ENCODE results near the gene PRLH.

The PRLH gene

DNA sequence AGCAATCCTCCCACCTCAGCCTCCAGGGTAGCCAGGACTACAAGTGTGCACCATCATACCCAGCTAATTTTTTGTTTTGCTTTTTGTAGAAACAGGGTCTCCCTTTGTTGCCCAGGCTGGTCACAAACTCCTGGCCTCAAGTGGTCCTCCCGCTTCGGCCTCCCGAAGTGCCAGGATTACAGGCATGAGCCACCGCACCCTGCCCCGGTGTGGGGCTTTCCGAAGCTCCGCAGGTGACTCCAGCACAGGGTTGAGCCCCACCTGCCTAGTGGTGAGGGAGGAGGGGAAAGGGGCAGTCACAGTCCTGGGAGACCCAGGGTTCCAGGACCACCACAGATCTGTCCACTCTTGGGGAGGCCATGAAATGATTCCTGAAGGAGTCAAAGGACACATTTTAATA is 5.2 kb downstream of the PRLH start:
- Histone ChIP-seq H3K27me3 (ENCODE audit: insufficient read depth, poor library complexity, severe bottlenecking) (no peaks in the 10 kb centered on the region), H3K4me3 (replicated peaks; ENCODE audit: insufficient read depth, low read length) (no peak overlapping the region), H3K27ac (replicated peaks) (no peak overlapping the region)
- TF ChIP-seq, protein P1, sequence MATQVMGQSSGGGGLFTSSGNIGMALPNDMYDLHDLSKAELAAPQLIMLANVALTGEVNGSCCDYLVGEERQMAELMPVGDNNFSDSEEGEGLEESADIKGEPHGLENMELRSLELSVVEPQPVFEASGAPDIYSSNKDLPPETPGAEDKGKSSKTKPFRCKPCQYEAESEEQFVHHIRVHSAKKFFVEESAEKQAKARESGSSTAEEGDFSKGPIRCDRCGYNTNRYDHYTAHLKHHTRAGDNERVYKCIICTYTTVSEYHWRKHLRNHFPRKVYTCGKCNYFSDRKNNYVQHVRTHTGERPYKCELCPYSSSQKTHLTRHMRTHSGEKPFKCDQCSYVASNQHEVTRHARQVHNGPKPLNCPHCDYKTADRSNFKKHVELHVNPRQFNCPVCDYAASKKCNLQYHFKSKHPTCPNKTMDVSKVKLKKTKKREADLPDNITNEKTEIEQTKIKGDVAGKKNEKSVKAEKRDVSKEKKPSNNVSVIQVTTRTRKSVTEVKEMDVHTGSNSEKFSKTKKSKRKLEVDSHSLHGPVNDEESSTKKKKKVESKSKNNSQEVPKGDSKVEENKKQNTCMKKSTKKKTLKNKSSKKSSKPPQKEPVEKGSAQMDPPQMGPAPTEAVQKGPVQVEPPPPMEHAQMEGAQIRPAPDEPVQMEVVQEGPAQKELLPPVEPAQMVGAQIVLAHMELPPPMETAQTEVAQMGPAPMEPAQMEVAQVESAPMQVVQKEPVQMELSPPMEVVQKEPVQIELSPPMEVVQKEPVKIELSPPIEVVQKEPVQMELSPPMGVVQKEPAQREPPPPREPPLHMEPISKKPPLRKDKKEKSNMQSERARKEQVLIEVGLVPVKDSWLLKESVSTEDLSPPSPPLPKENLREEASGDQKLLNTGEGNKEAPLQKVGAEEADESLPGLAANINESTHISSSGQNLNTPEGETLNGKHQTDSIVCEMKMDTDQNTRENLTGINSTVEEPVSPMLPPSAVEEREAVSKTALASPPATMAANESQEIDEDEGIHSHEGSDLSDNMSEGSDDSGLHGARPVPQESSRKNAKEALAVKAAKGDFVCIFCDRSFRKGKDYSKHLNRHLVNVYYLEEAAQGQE (IDR thresholded peaks at IDR 0.05; ENCODE audit: insufficient replicate concordance, low read depth): no peak
- TF ChIP-seq SPI1 (IDR thresholded peaks at IDR 0.05; ENCODE audit: borderline replicate concordance, low read depth) (no peak), POLR2AphosphoS5 (IDR thresholded peaks at IDR 0.05; ENCODE audit: low read depth) (no peak), GABPA (IDR thresholded peaks at IDR 0.05; ENCODE audit: low read depth) (no peak)
- TF ChIP-seq, protein P2, sequence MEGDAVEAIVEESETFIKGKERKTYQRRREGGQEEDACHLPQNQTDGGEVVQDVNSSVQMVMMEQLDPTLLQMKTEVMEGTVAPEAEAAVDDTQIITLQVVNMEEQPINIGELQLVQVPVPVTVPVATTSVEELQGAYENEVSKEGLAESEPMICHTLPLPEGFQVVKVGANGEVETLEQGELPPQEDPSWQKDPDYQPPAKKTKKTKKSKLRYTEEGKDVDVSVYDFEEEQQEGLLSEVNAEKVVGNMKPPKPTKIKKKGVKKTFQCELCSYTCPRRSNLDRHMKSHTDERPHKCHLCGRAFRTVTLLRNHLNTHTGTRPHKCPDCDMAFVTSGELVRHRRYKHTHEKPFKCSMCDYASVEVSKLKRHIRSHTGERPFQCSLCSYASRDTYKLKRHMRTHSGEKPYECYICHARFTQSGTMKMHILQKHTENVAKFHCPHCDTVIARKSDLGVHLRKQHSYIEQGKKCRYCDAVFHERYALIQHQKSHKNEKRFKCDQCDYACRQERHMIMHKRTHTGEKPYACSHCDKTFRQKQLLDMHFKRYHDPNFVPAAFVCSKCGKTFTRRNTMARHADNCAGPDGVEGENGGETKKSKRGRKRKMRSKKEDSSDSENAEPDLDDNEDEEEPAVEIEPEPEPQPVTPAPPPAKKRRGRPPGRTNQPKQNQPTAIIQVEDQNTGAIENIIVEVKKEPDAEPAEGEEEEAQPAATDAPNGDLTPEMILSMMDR (IDR thresholded peaks at IDR 0.05; ENCODE audit: insufficient read depth, low read length): no peak
- DNase-seq (ENCODE audit: low read depth in 1 of 2, low spot score in 1 of 2): no peak

DNA sequence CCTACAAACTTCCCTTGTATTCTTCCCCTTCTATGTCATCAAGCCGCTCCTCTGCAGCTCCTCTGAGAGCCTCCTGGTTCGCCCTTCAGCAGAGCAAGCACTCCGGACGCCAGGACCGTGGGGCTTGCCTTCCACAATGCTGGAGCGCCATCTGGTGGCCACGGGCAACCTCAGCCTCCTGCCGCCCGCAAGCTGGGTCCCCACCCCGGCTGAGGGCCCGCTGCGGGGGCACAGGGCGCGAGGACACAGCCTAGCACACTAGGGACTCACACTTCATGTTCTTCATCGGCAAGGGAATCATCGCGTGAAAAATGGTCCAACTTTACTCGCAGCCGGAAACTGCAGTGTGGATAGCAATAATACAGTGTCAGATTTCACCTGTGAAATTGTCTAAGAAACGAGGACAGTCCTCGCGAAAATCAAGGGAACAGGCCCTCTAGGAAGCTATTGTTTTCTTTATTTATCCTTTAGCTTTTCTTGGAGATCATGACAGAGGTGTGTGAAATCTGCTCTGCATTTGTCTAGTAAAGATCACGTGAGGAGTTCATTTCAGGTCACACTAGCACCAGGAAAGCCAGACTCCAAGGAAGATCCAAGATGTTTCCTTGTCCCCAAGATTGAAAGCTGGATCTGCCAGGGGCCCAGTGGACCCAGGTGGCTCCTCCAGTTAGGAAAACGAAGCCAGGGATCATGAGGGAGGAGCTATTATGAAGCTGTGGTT is 5.8 kb downstream of the PRLH start:
- Histone ChIP-seq H3K27me3 (ENCODE audit: insufficient read depth, poor library complexity, severe bottlenecking) (no peaks in the 10 kb centered on the region), H3K27ac (replicated peaks) (no peak overlapping the region), H3K4me3 (replicated peaks; ENCODE audit: insufficient read depth, low read length) (no peak overlapping the region)
- DNase-seq (ENCODE audit: low read depth in 1 of 2, low spot score in 1 of 2): peak; percentile 57 to 81
- TF ChIP-seq POLR2AphosphoS5 (IDR thresholded peaks at IDR 0.05; ENCODE audit: low read depth) (no peak), SPI1 (IDR thresholded peaks at IDR 0.05; ENCODE audit: borderline replicate concordance, low read depth) (no peak), GABPA (IDR thresholded peaks at IDR 0.05; ENCODE audit: low read depth) (no peak)
- TF ChIP-seq, protein P2 (IDR thresholded peaks at IDR 0.05; ENCODE audit: insufficient read depth, low read length): peak; percentile 74
- TF ChIP-seq, protein P1 (IDR thresholded peaks at IDR 0.05; ENCODE audit: insufficient replicate concordance, low read depth): no peak

DNA sequence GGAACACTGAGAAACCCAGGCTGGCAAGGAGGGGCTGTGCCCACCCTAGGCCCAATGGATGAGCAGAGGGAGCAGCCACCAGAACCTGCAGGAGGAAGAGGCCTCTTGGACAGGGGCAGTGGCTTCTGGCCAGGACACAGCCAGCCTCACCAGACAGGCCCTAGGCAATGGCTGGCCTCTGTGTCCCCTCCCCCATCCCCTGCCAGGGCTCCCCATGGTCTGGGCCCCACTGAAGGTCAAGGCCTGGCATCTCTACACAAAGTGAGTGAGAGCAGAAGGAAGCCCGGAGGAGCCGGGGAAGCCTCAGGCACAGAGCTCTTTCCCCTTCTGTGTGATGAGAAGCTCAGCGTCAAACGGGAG is 6.3 kb downstream of the PRLH start:
- no peaks in the 10 kb centered on the region for H3K27me3 ChIP-seq (ENCODE audit: insufficient read depth, poor library complexity, severe bottlenecking)
- TF ChIP-seq POLR2AphosphoS5 (IDR thresholded peaks at IDR 0.05; ENCODE audit: low read depth) (no peak), SPI1 (IDR thresholded peaks at IDR 0.05; ENCODE audit: borderline replicate concordance, low read depth) (no peak), GABPA (IDR thresholded peaks at IDR 0.05; ENCODE audit: low read depth) (no peak)
- TF ChIP-seq, protein P2 (IDR thresholded peaks at IDR 0.05; ENCODE audit: insufficient read depth, low read length): no peak
- TF ChIP-seq, protein P1 (IDR thresholded peaks at IDR 0.05; ENCODE audit: insufficient replicate concordance, low read depth): no peak
- H3K4me3 ChIP-seq (replicated peaks; ENCODE audit: insufficient read depth, low read length): no peak overlapping the region
- DNase-seq (ENCODE audit: low read depth in 1 of 2, low spot score in 1 of 2): no peak
- H3K27ac ChIP-seq (replicated peaks): no peak overlapping the region

Data from HL-60 (cell line).